Measurements from ENCODE around the gene CUL3.

DNA sequence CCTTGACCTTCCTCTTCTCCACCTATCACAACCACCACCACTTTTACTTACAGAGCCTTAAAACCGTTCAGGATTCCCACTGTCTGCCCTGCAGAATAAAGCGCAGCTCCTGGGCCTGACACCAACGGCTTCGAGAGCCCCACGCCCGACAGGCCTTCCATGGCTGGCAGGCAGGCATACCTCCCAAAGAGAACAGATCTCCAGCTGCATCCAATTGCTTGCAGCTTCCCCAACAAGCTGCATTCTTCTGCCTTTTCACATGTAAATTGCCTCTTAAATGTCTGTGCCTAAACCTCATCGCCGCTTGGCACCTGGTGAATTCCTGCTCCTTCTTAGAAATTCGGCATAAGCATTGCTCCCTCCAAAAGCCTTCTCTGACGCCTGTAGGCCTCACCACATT is 151.7 kb downstream of the CUL3 start:
- TF ChIP-seq POLR2A (IDR thresholded peaks at IDR 0.05) (no peak), EP300 (IDR thresholded peaks at IDR 0.05) (no peak)
- TF ChIP-seq, protein P1, sequence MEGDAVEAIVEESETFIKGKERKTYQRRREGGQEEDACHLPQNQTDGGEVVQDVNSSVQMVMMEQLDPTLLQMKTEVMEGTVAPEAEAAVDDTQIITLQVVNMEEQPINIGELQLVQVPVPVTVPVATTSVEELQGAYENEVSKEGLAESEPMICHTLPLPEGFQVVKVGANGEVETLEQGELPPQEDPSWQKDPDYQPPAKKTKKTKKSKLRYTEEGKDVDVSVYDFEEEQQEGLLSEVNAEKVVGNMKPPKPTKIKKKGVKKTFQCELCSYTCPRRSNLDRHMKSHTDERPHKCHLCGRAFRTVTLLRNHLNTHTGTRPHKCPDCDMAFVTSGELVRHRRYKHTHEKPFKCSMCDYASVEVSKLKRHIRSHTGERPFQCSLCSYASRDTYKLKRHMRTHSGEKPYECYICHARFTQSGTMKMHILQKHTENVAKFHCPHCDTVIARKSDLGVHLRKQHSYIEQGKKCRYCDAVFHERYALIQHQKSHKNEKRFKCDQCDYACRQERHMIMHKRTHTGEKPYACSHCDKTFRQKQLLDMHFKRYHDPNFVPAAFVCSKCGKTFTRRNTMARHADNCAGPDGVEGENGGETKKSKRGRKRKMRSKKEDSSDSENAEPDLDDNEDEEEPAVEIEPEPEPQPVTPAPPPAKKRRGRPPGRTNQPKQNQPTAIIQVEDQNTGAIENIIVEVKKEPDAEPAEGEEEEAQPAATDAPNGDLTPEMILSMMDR (IDR thresholded peaks at IDR 0.05): no peak
